Measurements from ENCODE around the gene TNS3. TPM values are rescaled to one million over a fixed set of nuclear protein-coding genes. Genes with fewer than 3 reads are reported as not detected.

Gene TNS3
- polyA plus RNA-seq, 3 donors, result 5.2 to 30.3 (median 7.9) TPM

DNA sequence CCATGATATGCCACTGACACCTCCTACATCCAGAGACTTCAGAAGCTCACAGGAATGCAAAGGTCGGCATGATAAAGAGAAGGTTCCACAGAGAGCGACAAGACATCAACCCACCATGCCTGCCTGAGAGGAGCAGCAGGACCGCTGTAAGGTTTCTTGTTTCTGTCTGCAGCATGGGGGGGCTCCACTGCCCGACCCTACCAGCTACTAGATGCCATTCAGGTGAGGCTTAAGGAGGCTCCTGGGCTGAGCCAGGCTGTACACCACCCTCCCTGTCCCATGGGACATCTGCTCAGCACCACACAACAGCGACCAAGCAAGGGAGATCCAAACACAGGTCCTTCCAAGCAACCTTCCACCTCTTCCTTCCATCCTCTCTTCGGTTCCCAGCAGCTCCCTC lies 234.6 kb downstream of the TNS3 start:
- intact Hi-C loops (cut with micrococcal nuclease), result no loop called here
- WGBS (ENCODE audit: insufficient coverage), result 100% methylated on average over 4 of the region's 6 CpGs
- no peak overlapping the region for H3K4me3 Mint-ChIP-seq

DNA sequence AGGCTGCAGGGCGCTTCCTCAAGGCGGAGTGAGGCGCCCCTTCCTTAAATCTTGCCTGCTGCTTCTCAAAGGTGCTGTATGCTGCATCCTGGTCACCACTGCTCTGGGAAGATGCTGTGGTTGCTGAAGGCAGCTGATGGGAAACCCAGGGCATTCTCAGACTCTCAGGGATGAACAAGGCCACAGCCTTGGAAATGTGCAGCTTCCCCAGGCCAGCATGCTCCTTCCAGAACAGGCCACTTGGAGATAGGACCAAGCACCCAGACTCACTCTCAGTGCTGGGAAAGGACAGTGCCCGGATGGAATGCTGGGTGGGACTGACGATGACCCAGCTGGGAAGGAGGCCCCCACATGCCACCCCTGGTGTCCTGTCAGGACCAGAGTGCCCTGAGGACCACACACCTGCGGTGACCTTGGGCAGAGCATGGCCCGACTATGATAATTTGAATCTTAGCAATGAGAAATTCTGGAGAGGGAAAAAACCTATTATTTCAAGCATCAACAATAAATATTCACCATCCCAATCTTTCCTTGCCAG lies 235.5 kb downstream of the TNS3 start:
- no peaks in the 10 kb centered on the region for H3K4me1 Mint-ChIP-seq
- H3K36me3 Mint-ChIP-seq, result peaks cover 65 to 80% of the 10 kb centered on the region in 2 donors
- no peak for DNase-seq
- Histone ChIP-seq H3K36me3 (replicated peaks in 1 of 2; ENCODE audit: control insufficient read depth in 1 of 2, insufficient read depth in 2 of 2, low read length in 2 of 2) (peaks cover 64 to 99% of the 10 kb centered on the region in 2 donors), H3K9ac (ENCODE audit: insufficient read depth, low read length, poor library complexity, severe bottlenecking) (no peak overlapping the region), H3K79me2 (ENCODE audit: insufficient read depth, low read length) (peaks cover 5% of the 10 kb centered on the region), H3K4me3 (replicated peaks in 1 of 3; ENCODE audit: low read depth in 2 of 3, low read length in 3 of 3) (no peak overlapping the region), H3K4me1 (ENCODE audit: control insufficient read depth in 1 of 2, insufficient read depth in 2 of 2, low read length in 2 of 2) (no peaks in the 10 kb centered on the region), H4K20me1 (ENCODE audit: insufficient read depth, low read length) (peaks cover 67% of the 10 kb centered on the region), H3K9me3 (replicated peaks in 1 of 2; ENCODE audit: control insufficient read depth in 1 of 2, insufficient read depth in 1 of 2, low read length in 2 of 2) (no peaks in the 10 kb centered on the region), H3K27ac (ENCODE audit: low read depth in 1 of 2, low read length in 2 of 2) (no peak overlapping the region), H2AFZ (ENCODE audit: insufficient read depth, low read depth, low read length, poor library complexity, severe bottlenecking) (no peak overlapping the region), H3K4me2 (replicated peaks; ENCODE audit: extremely low read depth, low read length, poor library complexity, severe bottlenecking) (no peak overlapping the region), H3K27me3 (ENCODE audit: control insufficient read depth in 2 of 2, insufficient read depth in 2 of 2, low read length in 2 of 2) (no peaks in the 10 kb centered on the region)
- peaks cover 0 to 1% (median 0%) of the 10 kb centered on the region in 7 donors for H3K9me3 Mint-ChIP-seq
- H3K4me3 Mint-ChIP-seq, result no peak overlapping the region
- TF ChIP-seq, protein P1, sequence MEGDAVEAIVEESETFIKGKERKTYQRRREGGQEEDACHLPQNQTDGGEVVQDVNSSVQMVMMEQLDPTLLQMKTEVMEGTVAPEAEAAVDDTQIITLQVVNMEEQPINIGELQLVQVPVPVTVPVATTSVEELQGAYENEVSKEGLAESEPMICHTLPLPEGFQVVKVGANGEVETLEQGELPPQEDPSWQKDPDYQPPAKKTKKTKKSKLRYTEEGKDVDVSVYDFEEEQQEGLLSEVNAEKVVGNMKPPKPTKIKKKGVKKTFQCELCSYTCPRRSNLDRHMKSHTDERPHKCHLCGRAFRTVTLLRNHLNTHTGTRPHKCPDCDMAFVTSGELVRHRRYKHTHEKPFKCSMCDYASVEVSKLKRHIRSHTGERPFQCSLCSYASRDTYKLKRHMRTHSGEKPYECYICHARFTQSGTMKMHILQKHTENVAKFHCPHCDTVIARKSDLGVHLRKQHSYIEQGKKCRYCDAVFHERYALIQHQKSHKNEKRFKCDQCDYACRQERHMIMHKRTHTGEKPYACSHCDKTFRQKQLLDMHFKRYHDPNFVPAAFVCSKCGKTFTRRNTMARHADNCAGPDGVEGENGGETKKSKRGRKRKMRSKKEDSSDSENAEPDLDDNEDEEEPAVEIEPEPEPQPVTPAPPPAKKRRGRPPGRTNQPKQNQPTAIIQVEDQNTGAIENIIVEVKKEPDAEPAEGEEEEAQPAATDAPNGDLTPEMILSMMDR (IDR thresholded peaks at IDR 0.05), result no peak
- peak overlapping the region in 3 of 7 donors; percentile 6 to 38 (median 31) for H3K27ac Mint-ChIP-seq
- H3K27me3 Mint-ChIP-seq (ENCODE audit: low read depth in 3 of 3), result no peaks in the 10 kb centered on the region
- intact Hi-C loops (cut with micrococcal nuclease), result no loop called here
- WGBS (ENCODE audit: insufficient coverage), result 100% methylated on average over 5 of the region's 7 CpGs

More for the DNA sequence above, 234.6 kb downstream of the TNS3 start:
- H3K9me3 ChIP-seq (replicated peaks in 1 of 2; ENCODE audit: control insufficient read depth in 1 of 2, insufficient read depth in 1 of 2, low read length in 2 of 2), result no peaks in the 10 kb centered on the region
- DNase-seq, result no peak
- no peak overlapping the region for H3K4me3 ChIP-seq (replicated peaks in 1 of 3; ENCODE audit: low read depth in 2 of 3, low read length in 3 of 3)
- peaks cover 56 to 71% of the 10 kb centered on the region in 2 donors for H3K36me3 Mint-ChIP-seq
- H3K27me3 Mint-ChIP-seq (ENCODE audit: low read depth in 3 of 3), result no peaks in the 10 kb centered on the region
- peaks cover 5% of the 10 kb centered on the region for H3K79me2 ChIP-seq (ENCODE audit: insufficient read depth, low read length)
- no peaks in the 10 kb centered on the region for H3K4me1 Mint-ChIP-seq
- peaks cover 76% of the 10 kb centered on the region for H4K20me1 ChIP-seq (ENCODE audit: insufficient read depth, low read length)
- no peak overlapping the region for H3K4me2 ChIP-seq (replicated peaks; ENCODE audit: extremely low read depth, low read length, poor library complexity, severe bottlenecking)
- H3K9ac ChIP-seq (ENCODE audit: insufficient read depth, low read length, poor library complexity, severe bottlenecking), result no peak overlapping the region
- peaks cover 57 to 99% of the 10 kb centered on the region in 2 donors for H3K36me3 ChIP-seq (replicated peaks in 1 of 2; ENCODE audit: control insufficient read depth in 1 of 2, insufficient read depth in 2 of 2, low read length in 2 of 2)
- no peak overlapping the region for H3K27ac Mint-ChIP-seq
- no peaks in the 10 kb centered on the region for H3K27me3 ChIP-seq (ENCODE audit: control insufficient read depth in 2 of 2, insufficient read depth in 2 of 2, low read length in 2 of 2)
- TF ChIP-seq, protein P1 (IDR thresholded peaks at IDR 0.05), result no peak
- no peak overlapping the region for H2AFZ ChIP-seq (ENCODE audit: insufficient read depth, low read depth, low read length, poor library complexity, severe bottlenecking)
- H3K27ac ChIP-seq (ENCODE audit: low read depth in 1 of 2, low read length in 2 of 2), result no peak overlapping the region
- peaks cover 0 to 1% (median 0%) of the 10 kb centered on the region in 7 donors for H3K9me3 Mint-ChIP-seq
- H3K4me1 ChIP-seq (ENCODE audit: control insufficient read depth in 1 of 2, insufficient read depth in 2 of 2, low read length in 2 of 2), result no peaks in the 10 kb centered on the region

All from CD14-positive monocyte (primary cell).